Measurements from ENCODE around the gene IFNGR2. TPM values are rescaled to one million over a fixed set of nuclear protein-coding genes. Genes with fewer than 3 reads are reported as not detected.

Gene IFNGR2
- total and polyA plus RNA-seq, 2 of the 4 experiments (the other 2 are of a cell fraction), result 66.0 to 73.8 TPM

DNA sequence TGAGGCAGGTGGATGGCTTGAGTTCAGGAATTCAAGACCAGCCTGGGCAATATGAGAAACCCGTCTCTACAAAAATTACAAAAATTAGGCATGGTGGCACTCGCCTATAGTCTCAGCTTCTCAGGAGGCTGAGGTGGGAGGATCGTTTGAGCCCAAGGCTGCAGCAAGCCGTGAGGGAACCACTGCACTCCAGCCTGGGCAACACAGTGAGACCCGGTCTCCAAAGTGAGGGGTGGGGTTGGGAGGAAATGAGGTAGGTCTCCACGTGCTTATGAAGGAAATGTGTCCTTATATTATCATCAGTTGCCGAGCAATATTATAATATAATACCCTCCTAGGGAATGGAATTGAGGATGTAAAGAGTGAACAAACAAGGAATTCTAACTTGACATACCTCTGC lies 73.9 kb downstream of the IFNGR2 start:
- no peak overlapping the region for H3K56ac ChIP-seq (ENCODE audit: extremely low read depth, insufficient read depth, low read length)

More for the DNA sequence above, 73.9 kb downstream of the IFNGR2 start:
- ChIA-PET POLR2A (ENCODE audit: unreplicated experiment) (no interaction called here), CTCF (no interaction called here)
- Histone ChIP-seq H4K8ac (ENCODE audit: low read depth in 2 of 2, low read length in 2 of 2) (no peak overlapping the region), H4K5ac (ENCODE audit: low read depth, low read length) (no peak overlapping the region), H2AK5ac (ENCODE audit: low read depth, low read length) (no peak overlapping the region), H4K91ac (ENCODE audit: insufficient read depth, low read depth, low read length) (no peak overlapping the region), H2BK15ac (ENCODE audit: low read depth, low read length) (no peak overlapping the region), H2BK20ac (ENCODE audit: low read depth, low read length) (no peak overlapping the region), H3K79me1 (ENCODE audit: low read depth in 1 of 2, low read length in 2 of 2) (peaks cover 6 to 37% of the 10 kb centered on the region in 2 experiments), H3K9me3 (ENCODE audit: control insufficient read depth, insufficient read depth, low read length) (peaks cover 1% of the 10 kb centered on the region; the same call in 1 of the 2 replicates), H3K23ac (ENCODE audit: low read depth, low read length) (no peak overlapping the region), H3K27me3 (ENCODE audit: control insufficient read depth, insufficient read depth, low read length) (no peaks in the 10 kb centered on the region), H3K14ac (replicated peaks; ENCODE audit: low read depth, low read length) (no peak overlapping the region), H2AK9ac (replicated peaks; ENCODE audit: low read depth, low read length, poor library complexity) (no peak overlapping the region), H3K27ac (ENCODE audit: insufficient read depth, low read length) (no peak overlapping the region), H3K4me3 (ENCODE audit: insufficient read depth, low read depth, low read length) (no peak overlapping the region), H2BK5ac (ENCODE audit: low read depth, low read length, poor library complexity, severe bottlenecking) (no peak overlapping the region), H2BK120ac (ENCODE audit: low read depth, low read length) (no peak overlapping the region), H3K4ac (ENCODE audit: low read depth, low read length) (no peak overlapping the region), H4K20me1 (ENCODE audit: insufficient read depth, low read length) (0 out of 2 replicates have a peak, but pooled peaks cover 5% of the 10 kb centered on the region), H3K4me1 (ENCODE audit: control insufficient read depth, insufficient read depth, low read length) (0 out of 2 replicates have a peak, but pooled peaks cover 2% of the 10 kb centered on the region), H3K9ac (ENCODE audit: low read depth, low read length) (no peak overlapping the region), H3K9me1 (ENCODE audit: insufficient read depth, low read length) (peaks cover 7% of the 10 kb centered on the region; the same call in 1 of the 2 replicates), H3K18ac (ENCODE audit: low read depth, low read length) (no peak overlapping the region), H3K36me3 (ENCODE audit: control insufficient read depth, insufficient read depth, low read length) (0 out of 2 replicates have a peak, but pooled peaks cover 2% of the 10 kb centered on the region), H2AFZ (replicated peaks; ENCODE audit: low read length, poor library complexity) (no peak overlapping the region), H3K4me2 (ENCODE audit: low read depth, low read length) (no peak overlapping the region)
- no TSS peak for BruUV-seq (replicated peaks)
- DNase-seq (no peak), ATAC-seq (ENCODE audit: low read depth) (no peak)
- in situ Hi-C loops (cut with MboI; ENCODE audit: low sequenced_read_pairs) (no loop called here), dilution Hi-C loops (cut with HindIII; ENCODE audit: low sequenced_read_pairs, unreplicated experiment) (no loop called here), intact Hi-C loops (cut with micrococcal nuclease) (no loop called here)
- WGBS, 2 experiments (ENCODE audit: extremely low coverage in 2 of 2, insufficient read length in 1 of 2), result 100% methylated on average over 1 of the region's 7 CpGs; no CpG with 5 or more reads in 1 of the 2 experiments
- TF ChIP-seq CHD1 (IDR thresholded peaks at IDR 0.05; ENCODE audit: low read depth, low read length), result no peak
- no peak for TF ChIP-seq NFE2L2 (IDR thresholded peaks at IDR 0.05; ENCODE audit: low read depth, low read length)
- TF ChIP-seq MAFK (IDR thresholded peaks at IDR 0.05; ENCODE audit: low read depth, low read length), result no peak
